Kidney tubule cell (primary cell): Measurements from ENCODE around the gene PCDHGA11.
"Not testable (repeated sequence)": the region's sequence is repeated elsewhere in the genome, so short reads cannot be mapped to it uniquely, and the experiment has no call there.

Experiments used
- DNase-seq: peaks from one replicate; pipeline ENCODE4 v3.0.0-alpha.2; 2018; ENCODE audit warnings: low spot score

The PCDHGA11 gene

DNA sequence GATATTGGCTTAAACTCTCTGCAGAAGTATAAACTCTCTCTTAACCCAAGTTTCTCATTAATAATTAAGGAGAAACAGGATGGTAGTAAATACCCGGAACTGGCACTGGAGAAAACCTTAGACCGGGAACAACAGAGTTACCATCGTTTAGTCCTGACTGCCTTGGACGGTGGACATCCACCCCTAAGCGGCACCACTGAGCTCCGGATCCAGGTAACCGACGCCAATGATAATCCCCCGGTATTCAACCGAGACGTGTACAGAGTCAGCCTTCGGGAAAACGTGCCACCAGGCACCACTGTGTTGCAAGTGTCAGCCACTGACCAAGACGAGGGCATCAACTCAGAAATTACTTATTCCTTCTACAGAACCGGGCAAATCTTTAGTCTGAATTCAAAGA, 22.2 kb upstream of the PCDHGA11 start:
- DNase-seq: no peak

DNA sequence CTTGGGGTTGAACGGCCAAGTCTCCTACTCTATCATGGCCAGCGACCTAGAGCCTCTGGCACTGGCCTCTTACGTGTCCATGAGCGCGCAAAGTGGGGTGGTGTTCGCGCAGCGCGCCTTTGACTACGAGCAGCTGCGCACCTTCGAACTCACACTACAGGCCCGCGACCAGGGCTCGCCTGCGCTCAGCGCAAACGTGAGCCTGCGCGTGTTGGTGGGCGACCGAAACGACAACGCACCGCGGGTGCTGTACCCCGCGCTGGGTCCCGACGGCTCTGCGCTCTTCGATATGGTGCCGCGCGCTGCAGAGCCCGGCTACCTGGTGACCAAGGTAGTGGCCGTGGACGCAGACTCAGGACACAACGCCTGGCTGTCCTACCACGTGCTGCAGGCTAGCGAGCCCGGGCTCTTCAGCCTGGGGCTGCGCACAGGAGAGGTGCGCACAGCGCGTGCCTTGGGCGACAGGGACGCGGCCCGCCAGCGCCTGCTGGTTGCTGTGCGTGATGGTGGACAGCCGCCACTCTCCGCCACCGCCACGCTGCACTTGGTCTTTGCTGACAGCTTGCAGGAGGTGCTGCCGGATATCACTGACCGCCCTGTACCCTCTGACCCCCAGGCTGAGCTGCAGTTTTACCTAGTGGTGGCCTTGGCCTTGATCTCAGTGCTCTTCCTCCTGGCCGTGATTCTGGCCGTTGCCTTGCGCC, 21.1 kb upstream of the PCDHGA11 start:
- DNase-seq: no peak

DNA sequence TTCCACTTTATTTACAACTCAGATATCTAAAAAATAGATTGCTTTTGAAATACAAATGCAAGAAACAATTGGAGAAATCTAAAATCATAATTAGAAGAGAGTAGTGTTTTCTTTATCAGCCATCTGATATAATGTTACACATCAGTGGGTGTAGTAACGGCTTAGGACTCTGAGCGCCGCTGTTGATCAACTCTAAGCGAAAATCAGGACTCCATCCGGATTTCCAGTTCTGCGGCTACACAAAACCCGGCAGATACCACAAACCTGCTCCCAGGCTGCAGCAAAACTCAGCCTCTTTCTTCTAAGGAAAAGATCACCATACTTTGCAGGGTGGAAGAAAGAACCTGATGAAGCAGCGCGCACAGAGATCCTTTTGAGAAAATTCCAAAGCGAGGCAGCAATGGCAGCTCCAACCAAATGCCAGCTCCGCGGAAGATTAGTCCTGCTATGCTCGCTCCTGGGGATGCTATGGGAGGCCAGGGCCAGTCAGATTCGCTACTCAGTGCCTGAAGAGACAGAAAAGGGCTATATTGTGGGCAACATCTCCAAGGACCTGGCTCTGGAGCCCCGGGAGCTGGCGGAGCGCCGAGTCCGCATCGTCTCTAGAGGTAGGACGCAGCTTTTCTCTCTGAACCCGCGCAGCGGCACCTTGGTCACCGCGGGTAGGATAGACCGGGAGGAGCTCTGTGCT, 18.2 kb upstream of the PCDHGA11 start, which contains the start of gene PCDHGA9:
Gene PCDHGA9, plus strand, starts transcription at position 226 of the 691 bp plus-strand sequence. Its CDS starts 175 bp downstream, at position 401.
- DNase-seq: peak; percentile 37

DNA sequence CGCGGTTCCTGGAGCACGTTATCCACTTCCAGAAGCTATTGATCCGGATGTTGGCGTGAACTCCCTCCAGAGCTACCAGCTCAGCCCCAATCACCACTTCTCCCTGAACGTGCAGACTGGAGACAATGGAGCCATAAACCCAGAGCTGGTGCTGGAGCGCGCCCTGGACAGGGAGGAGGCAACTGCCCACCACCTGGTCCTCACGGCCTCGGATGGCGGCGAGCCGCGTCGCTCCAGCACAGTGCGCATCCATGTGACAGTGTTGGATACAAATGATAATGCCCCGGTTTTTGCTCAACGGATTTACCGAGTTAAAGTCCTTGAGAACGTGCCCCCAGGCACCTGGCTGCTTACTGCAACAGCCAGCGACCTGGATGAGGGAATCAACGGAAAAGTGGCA, 17.5 kb upstream of the PCDHGA11 start:
- DNase-seq: no peak

DNA sequence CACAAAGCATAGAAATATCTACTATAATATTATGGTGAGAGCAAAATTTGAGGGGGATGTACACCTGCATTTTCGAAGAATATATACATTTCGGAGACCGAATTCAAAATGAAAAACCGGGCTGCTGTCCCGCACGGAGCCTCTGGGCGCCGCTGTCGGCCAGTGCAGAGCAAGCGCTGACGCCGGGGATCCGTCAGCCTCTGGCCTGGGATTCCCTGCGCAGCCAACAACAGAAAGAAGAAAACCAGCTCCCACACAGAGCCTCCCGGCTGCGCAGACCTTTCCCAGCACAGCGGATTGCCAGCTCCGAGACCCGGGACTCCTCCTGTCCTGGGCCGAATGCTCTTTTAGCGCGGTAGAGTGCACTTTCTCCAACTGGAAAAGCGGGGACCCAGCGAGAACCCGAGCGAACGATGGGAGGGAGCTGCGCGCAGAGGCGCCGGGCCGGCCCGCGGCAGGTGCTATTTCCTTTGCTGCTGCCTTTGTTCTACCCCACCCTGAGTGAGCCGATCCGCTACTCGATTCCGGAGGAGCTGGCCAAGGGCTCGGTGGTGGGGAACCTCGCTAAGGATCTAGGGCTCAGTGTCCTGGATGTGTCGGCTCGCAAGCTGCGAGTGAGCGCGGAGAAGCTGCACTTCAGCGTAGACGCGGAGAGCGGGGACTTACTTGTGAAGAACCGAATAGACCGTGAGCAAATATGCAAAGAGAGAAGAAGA, 12.9 kb upstream of the PCDHGA11 start, which contains the start of gene PCDHGB6:
Gene PCDHGB6, plus strand, starts transcription at position 232 of the 716 bp plus-strand sequence. Its CDS starts 182 bp downstream, at position 414.
- DNase-seq: peak; percentile 47

DNA sequence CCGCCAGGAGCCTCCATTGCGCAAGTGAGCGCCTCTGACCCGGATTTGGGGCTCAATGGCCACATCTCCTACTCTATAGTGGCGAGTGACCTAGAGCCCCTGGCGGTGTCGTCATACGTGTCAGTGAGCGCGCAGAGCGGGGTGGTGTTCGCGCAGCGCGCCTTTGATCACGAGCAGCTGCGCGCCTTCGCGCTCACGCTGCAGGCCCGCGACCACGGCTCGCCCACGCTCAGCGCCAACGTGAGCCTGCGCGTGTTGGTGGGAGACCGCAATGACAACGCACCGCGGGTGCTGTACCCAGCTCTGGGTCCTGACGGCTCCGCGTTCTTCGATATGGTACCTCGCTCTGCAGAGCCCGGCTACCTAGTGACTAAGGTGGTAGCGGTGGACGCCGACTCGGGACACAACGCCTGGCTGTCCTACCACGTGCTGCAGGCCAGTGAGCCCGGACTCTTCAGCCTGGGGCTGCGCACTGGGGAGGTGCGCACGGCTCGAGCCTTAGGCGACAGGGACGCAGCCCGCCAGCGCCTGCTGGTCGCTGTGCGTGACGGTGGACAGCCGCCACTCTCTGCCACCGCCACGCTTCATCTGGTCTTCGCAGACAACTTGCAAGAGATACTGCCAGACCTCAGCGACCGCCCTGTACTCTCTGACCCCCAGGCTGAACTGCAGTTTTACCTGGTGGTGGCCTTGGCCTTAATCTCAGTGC, 11.1 kb upstream of the PCDHGA11 start:
- no peak for DNase-seq

DNA sequence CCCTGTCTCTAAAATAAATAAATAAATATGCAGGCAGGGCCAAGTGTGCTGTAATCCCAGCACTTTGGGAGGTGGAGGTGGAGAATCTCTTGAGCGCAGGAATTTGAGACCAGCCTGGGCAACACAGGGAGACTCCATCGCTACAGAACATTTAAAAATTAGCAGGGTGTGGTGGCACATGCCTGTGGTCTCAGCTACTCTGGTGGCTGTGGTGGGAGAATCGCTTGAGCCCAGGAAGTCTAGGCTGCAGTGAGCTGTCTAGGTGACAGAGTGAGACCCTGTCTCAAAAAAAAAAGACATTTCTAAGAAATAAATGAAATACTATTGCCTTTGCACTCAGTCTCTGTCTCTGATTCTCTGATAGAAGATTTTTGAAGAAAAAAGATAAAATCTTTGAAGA, 9.3 kb upstream of the PCDHGA11 start:
- DNase-seq: no peak

DNA sequence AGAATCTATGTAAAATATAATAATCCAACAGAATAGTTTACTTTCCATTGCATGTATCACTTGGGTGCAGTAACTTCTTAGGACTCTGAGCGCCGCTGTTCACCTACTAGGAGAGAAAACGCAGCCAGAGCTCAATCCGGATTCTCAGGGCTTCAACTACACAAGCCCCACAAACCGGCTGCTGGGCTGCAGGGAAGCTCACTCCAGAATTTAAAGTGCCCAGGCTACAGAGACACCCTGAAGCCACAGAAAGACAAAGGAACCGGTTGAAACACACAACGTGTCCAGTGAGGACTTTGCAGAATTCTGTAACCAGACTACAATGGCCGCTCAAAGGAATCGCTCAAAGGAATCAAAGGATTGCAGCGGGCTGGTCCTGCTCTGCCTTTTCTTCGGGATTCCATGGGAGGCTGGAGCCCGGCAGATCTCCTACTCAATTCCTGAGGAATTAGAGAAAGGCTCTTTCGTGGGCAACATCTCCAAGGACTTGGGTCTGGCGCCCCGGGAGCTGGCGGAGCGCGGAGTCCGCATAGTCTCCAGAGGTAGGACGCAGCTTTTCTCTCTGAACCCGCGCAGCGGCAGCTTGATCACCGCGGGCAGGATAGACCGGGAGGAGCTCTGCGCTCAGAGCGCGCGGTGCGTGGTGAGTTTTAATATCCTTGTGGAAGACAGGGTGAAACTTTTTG, 7.9 kb upstream of the PCDHGA11 start, which contains the start of gene PCDHGA10:
Gene PCDHGA10, plus strand, starts transcription at position 134 of the 686 bp plus-strand sequence. Its CDS starts 189 bp downstream, at position 323.
- DNase-seq: peak; percentile 58

DNA sequence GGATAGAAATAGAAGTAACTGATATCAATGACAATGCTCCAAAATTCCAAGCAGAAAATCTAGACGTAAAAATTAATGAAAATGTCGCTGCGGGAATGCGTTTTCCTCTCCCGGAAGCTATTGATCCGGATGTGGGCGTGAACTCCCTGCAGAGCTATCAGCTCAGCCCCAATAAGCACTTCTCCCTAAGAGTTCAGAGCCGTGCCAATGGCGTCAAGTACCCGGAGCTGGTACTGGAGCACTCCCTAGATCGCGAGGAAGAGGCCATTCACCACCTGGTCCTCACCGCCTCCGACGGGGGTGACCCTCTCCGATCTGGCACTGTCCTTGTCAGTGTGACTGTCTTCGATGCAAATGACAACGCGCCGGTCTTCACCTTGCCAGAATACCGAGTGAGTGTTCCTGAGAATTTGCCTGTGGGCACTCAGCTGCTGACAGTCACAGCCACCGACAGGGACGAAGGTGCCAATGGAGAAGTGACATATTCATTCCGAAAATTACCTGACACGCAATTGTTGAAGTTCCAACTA, 7.2 kb upstream of the PCDHGA11 start:
- no peak for DNase-seq

DNA sequence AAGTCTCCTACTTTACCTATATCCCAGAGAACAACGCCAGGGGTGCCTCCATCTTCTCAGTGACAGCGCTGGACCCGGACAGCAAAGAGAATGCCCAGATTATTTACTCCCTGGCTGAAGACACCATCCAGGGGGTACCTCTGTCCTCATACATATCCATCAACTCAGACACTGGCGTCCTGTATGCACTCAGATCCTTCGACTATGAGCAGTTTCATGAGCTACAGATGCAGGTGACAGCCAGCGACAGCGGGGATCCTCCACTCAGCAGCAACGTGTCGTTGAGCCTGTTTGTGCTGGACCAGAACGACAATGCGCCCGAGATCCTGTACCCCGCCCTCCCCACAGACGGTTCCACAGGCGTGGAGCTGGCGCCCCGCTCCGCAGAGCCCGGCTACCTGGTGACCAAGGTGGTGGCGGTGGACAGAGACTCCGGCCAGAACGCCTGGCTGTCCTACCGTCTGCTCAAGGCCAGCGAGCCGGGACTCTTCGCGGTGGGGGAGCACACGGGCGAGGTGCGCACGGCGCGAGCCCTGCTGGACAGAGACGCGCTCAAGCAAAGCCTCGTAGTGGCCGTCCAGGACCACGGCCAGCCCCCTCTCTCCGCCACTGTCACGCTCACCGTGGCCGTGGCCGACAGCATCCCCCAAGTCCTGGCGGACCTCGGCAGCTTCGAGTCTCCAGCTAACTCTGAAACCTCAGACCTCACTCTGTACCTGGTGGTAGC, 6.1 kb upstream of the PCDHGA11 start:
- not testable (repeated sequence) for DNase-seq

DNA sequence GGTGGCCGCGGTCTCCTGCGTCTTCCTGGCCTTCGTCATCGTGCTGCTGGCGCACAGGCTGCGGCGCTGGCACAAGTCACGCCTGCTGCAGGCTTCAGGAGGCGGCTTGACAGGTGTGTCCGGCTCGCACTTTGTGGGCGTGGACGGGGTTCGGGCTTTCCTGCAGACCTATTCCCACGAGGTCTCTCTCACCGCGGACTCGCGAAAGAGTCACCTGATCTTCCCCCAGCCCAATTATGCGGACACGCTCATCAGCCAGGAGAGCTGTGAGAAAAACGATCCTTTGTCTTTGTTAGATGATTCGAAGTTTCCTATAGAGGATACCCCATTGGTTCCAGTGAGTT, 5.6 kb upstream of the PCDHGA11 start:
- DNase-seq: not testable (repeated sequence)

DNA sequence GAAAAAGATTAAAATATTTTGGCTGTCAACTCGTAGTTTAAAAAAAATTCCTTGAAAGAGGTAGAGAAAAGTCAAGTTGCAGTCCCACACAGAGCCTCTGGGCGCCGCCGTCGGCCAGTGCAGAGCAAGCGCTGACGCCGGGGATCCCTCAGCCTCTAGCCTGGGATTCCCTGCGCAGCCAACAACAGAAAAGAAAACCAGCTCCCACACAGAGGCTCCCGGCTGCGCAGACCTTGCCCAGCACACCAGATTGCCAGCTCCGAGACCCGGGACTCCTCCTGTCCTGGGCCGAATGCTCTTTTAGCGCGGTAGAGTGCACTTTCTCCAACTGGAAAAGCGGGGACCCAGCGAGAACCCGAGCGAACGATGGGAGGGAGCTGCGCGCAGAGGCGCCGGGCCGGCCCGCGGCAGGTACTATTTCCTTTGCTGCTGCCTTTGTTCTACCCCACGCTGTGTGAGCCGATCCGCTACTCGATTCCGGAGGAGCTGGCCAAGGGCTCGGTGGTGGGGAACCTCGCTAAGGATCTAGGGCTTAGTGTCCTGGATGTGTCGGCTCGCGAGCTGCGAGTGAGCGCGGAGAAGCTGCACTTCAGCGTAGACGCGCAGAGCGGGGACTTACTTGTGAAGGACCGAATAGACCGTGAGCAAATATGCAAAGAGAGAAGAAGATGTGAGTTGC, 3.2 kb upstream of the PCDHGA11 start, which contains the start of gene PCDHGB7:
Gene PCDHGB7, plus strand, starts transcription at position 184 of the 679 bp plus-strand sequence. Its CDS starts 183 bp downstream, at position 367.
- DNase-seq: peak; percentile 80

DNA sequence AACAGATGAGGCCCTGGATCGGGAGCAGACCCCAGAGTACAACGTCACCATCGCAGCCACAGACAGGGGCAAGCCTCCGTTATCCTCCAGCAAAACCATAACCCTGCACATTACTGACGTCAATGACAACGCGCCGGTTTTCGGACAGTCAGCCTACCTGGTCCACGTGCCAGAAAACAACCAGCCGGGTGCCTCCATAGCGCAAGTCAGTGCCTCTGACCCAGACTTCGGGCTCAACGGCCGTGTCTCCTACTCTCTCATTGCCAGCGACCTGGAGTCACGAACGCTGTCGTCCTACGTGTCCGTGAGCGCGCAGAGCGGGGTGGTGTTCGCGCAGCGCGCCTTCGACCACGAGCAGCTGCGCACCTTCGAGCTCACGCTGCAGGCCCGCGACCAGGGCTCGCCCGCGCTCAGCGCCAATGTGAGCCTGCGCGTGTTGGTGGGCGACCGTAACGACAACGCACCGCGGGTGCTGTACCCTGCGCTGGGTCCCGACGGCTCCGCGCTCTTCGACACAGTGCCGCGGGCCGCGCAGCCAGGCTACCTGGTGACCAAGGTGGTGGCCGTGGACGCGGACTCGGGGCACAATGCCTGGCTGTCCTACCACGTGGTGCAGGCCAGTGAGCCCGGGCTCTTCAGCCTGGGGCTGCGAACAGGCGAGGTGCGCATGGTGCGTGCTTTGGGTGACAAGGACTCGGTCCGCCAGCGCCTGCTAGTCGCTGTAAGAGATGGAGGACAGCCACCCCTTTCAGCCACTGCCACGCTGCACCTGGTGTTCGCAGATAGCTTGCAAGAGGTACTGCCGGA, 1.6 kb upstream of the PCDHGA11 start:
- DNase-seq: no peak

DNA sequence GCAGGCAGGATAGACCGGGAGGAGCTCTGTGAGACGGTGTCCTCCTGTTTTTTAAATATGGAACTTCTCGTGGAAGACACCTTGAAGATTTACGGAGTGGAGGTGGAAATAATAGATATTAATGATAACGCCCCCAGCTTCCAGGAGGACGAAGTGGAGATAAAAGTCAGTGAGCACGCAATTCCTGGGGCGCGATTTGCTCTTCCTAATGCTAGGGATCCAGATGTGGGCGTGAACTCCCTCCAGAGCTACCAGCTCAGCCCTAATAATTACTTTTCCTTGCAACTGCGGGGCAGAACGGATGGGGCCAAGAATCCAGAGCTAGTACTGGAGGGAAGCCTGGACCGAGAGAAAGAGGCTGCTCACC, 621 bp downstream of the PCDHGA11 start:
- DNase-seq: no peak

DNA sequence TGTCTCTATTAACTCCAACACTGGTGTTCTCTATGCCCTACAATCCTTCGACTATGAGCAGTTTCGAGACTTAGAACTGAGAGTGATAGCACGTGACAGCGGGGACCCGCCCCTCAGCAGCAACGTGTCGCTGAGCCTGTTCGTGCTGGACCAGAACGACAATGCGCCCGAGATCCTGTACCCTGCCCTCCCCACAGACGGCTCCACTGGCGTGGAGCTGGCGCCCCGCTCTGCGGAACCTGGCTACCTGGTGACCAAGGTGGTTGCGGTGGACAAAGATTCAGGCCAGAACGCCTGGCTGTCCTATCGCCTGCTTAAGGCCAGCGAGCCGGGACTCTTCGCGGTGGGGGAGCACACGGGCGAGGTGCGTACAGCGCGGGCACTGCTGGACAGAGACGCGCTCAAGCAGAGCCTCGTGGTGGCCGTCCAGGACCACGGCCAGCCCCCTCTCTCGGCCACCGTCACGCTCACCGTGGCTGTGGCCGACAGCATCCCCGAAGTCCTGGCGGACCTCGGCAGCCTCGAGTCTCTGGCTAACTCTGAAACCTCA, 2.0 kb downstream of the PCDHGA11 start:
- DNase-seq: no peak

DNA sequence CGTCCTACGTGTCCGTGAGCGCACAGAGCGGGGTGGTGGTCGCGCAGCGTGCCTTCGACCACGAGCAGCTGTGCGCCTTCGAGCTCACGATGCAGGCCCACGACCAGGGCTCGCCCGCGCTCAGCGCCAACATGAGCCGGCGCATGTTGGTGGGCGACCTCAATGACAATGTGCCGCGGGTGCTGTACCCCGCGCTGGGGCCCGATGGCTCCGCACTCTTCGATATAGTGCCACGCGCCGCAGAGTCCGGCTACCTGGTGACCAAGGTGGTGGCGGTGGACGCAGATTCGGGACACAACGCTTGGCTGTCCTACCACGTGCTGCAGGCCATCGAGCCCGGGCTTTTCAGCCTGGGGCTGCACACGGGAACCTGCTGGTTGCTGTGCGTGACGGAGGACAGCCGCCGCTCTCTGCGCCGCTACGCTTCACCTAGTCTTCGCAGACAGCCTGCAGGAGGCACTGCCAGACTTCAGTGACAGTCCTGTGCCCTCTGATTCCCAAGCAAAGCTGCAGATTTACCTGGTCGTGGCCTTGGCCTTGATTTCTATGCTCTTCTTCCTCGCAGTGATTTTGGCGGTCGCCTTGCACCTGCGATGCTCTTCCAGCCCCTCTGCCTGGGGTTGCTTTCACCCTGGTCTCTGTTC, 7.1 kb downstream of the PCDHGA11 start:
- no peak for DNase-seq

DNA sequence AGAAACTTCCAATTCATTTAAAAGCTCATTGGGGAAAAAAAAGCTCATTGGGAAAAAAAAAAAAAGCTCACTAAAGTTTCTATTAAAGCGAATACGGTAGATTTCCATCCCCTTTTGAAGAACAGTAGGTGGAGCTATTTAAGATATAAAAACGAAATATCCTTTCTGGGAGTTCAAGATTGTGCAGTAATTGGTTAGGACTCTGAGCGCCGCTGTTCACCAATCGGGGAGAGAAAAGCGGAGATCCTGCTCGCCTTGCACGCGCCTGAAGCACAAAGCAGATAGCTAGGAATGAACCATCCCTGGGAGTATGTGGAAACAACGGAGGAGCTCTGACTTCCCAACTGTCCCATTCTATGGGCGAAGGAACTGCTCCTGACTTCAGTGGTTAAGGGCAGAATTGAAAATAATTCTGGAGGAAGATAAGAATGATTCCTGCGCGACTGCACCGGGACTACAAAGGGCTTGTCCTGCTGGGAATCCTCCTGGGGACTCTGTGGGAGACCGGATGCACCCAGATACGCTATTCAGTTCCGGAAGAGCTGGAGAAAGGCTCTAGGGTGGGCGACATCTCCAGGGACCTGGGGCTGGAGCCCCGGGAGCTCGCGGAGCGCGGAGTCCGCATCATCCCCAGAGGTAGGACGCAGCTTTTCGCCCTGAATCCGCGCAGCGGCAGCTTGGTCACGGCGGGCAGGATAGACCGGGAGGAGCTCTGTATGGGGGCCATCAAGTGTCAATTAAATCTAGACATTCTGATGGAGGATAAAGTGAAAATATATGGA, 9.7 kb downstream of the PCDHGA11 start, which contains the start of gene PCDHGA12:
Gene PCDHGA12, plus strand, starts transcription at position 176 of the 782 bp plus-strand sequence. Its CDS starts 253 bp downstream, at position 429.
- DNase-seq: peak; percentile 65
